ENCODE data around the gene RNF182.
"Not testable (repeated sequence)": the region's sequence is repeated elsewhere in the genome, so short reads cannot be mapped to it uniquely, and the experiment has no call there.

Gene RNF182

GRCh38 chr6:13917141-13917540 is 7.6 kb upstream of the RNF182 start:
- DNase-seq (ENCODE audit: low read depth) = no peak

GRCh38 chr6:13918686-13919250 is 6.0 kb upstream of the RNF182 start:
- DNase-seq (ENCODE audit: low read depth) = no peak

GRCh38 chr6:13919861-13920260 is 4.9 kb upstream of the RNF182 start:
- no peak for DNase-seq (ENCODE audit: low read depth)

- no peak for DNase-seq (ENCODE audit: low read depth)
Measured at GRCh38 chr6:13920552-13920951, 4.2 kb upstream of the RNF182 start.

- no peak for DNase-seq (ENCODE audit: low read depth)
Measured at GRCh38 chr6:13922750-13923149, 2.0 kb upstream of the RNF182 start.

GRCh38 chr6:13923527-13924145 is 1.1 kb upstream of the RNF182 start:
- DNase-seq (ENCODE audit: low read depth) = no peak

- DNase-seq (ENCODE audit: low read depth) = peak; percentile 3
Measured at GRCh38 chr6:13924146-13924948, 405 bp upstream of the RNF182 start.

GRCh38 chr6:13926378-13926777 is 1.6 kb downstream of the RNF182 start:
- no peak for DNase-seq (ENCODE audit: low read depth)

- DNase-seq (ENCODE audit: low read depth) = no peak
Measured at GRCh38 chr6:13927203-13927602, 2.5 kb downstream of the RNF182 start.

- no peak for DNase-seq (ENCODE audit: low read depth)
Measured at GRCh38 chr6:13929196-13929595, 4.4 kb downstream of the RNF182 start.

GRCh38 chr6:13931797-13932402 is 7.1 kb downstream of the RNF182 start:
- no peak for DNase-seq (ENCODE audit: low read depth)

GRCh38 chr6:13932785-13933184 is 8.0 kb downstream of the RNF182 start:
- DNase-seq (ENCODE audit: low read depth) = no peak

- no peak for DNase-seq (ENCODE audit: low read depth)
Measured at GRCh38 chr6:13934721-13935120, 10.0 kb downstream of the RNF182 start.

GRCh38 chr6:13935190-13935880 is 10.6 kb downstream of the RNF182 start:
- no peak for DNase-seq (ENCODE audit: low read depth)

GRCh38 chr6:13935881-13936261 is 11.1 kb downstream of the RNF182 start:
- not testable (repeated sequence) for DNase-seq (ENCODE audit: low read depth)

GRCh38 chr6:13941902-13942301 is 17.1 kb downstream of the RNF182 start:
- DNase-seq (ENCODE audit: low read depth) = no peak

- no peak for DNase-seq (ENCODE audit: low read depth)
Measured at GRCh38 chr6:13943943-13944342, 19.2 kb downstream of the RNF182 start.

- DNase-seq (ENCODE audit: low read depth) = no peak
Measured at GRCh38 chr6:13946506-13946905, 21.8 kb downstream of the RNF182 start.

- no peak for DNase-seq (ENCODE audit: low read depth)
Measured at GRCh38 chr6:13947611-13948178, 22.9 kb downstream of the RNF182 start.

- DNase-seq (ENCODE audit: low read depth) = no peak
Measured at GRCh38 chr6:13952101-13952500, 27.3 kb downstream of the RNF182 start.

GRCh38 chr6:13953061-13953705 is 28.4 kb downstream of the RNF182 start:
- DNase-seq (ENCODE audit: low read depth) = no peak

Measured in activated gamma-delta T cell treated with anti-CD3 and anti-CD28 coated beads, Interleukin-2, amount 50 U/mL, for 16 hours (primary cell).